ENCODE results near the gene NOC2L. TPM values are rescaled to one million over a fixed set of nuclear protein-coding genes. Genes with fewer than 3 reads are reported as not detected.

The NOC2L gene
- total RNA-seq, 6 donors from 2014 or later, result 28.7 to 66.0 (median 51.0) TPM

- 43 to 82% methylated on average over 2 to 19 of the region's 23 CpGs for WGBS, 2 donors
- ATAC-seq (ENCODE audit: low FRiP score in 2 of 2), result no peak
- Histone ChIP-seq H3K27ac (no peak overlapping the region), H3K4me3 (peak overlapping the region in 2 of 4 donors; percentile 72 to 73), H3K27me3 (peaks cover 0 to 25% (median 11%) of the 10 kb centered on the region in 4 donors), H3K9me3 (no peaks in the 10 kb centered on the region), H3K36me3 (peaks cover 0 to 8% (median 5%) of the 10 kb centered on the region in 4 donors), H3K4me1 (peaks cover 12 to 18% (median 16%) of the 10 kb centered on the region in 4 donors)
- peak in 1 of 2 donors; percentile 53 for DNase-seq
- TF ChIP-seq EP300 (IDR thresholded peaks at IDR 0.05), result no peak
- TF ChIP-seq CTCF (IDR thresholded peaks at IDR 0.05), result no peak
- no peak for TF ChIP-seq POLR2A (IDR thresholded peaks at IDR 0.05)
- no peak for TF ChIP-seq POLR2AphosphoS5 (IDR thresholded peaks at IDR 0.05)
Observed at GRCh38 chr1:967466-968343, 8.6 kb upstream of the NOC2L start.

- Histone ChIP-seq H3K36me3 (peaks cover 0 to 14% (median 7%) of the 10 kb centered on the region in 4 donors), H3K4me3 (peak overlapping the region; percentile 50 to 80 (median 72)), H3K9me3 (no peaks in the 10 kb centered on the region), H3K4me1 (peaks cover 12 to 20% (median 16%) of the 10 kb centered on the region in 4 donors), H3K27me3 (peaks cover 0 to 19% (median 9%) of the 10 kb centered on the region in 4 donors), H3K27ac (peak overlapping the region; percentile 73 to 89 (median 81))
- TF ChIP-seq POLR2AphosphoS5 (IDR thresholded peaks at IDR 0.05) (peak; percentile 45 to 52), EP300 (IDR thresholded peaks at IDR 0.05) (no peak), POLR2A (IDR thresholded peaks at IDR 0.05) (peak in 1 of 4 donors; percentile 63)
- ATAC-seq (ENCODE audit: low FRiP score in 2 of 2) (peak; percentile 61 to 86), DNase-seq (peak; percentile 83 to 95)
- 1% methylated on average over 38 of the region's 60 CpGs; no CpG with 5 or more reads in 1 of the 2 donors for whole genome bisulfite sequencing, 2 donors
Observed at GRCh38 chr1:966704-967300, 7.7 kb upstream of the NOC2L start.

- ATAC-seq (ENCODE audit: low FRiP score in 2 of 2) (peak; percentile 46 to 67), DNase-seq (peak; percentile 62 to 89)
- Histone ChIP-seq H3K9me3 (no peaks in the 10 kb centered on the region), H3K27me3 (peaks cover 0 to 13% (median 6%) of the 10 kb centered on the region in 4 donors), H3K27ac (peak within 1 kb of the TSS; percentile 73 to 89 (median 81)), H3K36me3 (peaks cover 0 to 14% (median 7%) of the 10 kb centered on the region in 4 donors), H3K4me1 (peaks cover 15 to 26% (median 22%) of the 10 kb centered on the region in 4 donors), H3K4me3 (peak within 1 kb of the TSS; percentile 50 to 80 (median 72))
- 1% methylated on average over 16 of the region's 31 CpGs; no CpG with 5 or more reads in 1 of the 2 donors for WGBS, 2 donors
- TF ChIP-seq CTCF (IDR thresholded peaks at IDR 0.05), result no peak
- TF ChIP-seq POLR2AphosphoS5 (IDR thresholded peaks at IDR 0.05), result no peak
- TF ChIP-seq POLR2A (IDR thresholded peaks at IDR 0.05), result no peak
- TF ChIP-seq EP300 (IDR thresholded peaks at IDR 0.05), result no peak
Observed at GRCh38 chr1:966135-966703, 7.2 kb upstream of the NOC2L start, which contains the start of gene PLEKHN1. Gene PLEKHN1, plus strand, starts transcription at chr1:966482. Its CDS starts 50 bp downstream, at chr1:966532.

- peaks cover 19 to 30% (median 23%) of the 10 kb centered on the region in 4 donors for H3K4me1 ChIP-seq
- peak in 1 of 2 donors; percentile 67 for DNase-seq
- TF ChIP-seq POLR2AphosphoS5 (IDR thresholded peaks at IDR 0.05), result no peak
- no peak for TF ChIP-seq EP300 (IDR thresholded peaks at IDR 0.05)
- no peak for TF ChIP-seq POLR2A (IDR thresholded peaks at IDR 0.05)
- no peak for TF ChIP-seq CTCF (IDR thresholded peaks at IDR 0.05)
- peaks cover 0 to 7% (median 3%) of the 10 kb centered on the region in 4 donors for H3K27me3 ChIP-seq
- 83 to 84% methylated on average over 2 to 19 of the region's 26 CpGs for WGBS, 2 donors
- no peak for ATAC-seq (ENCODE audit: low FRiP score in 2 of 2)
- H3K9me3 ChIP-seq, result no peaks in the 10 kb centered on the region
- H3K4me3 ChIP-seq, result peak overlapping the region in 3 of 4 donors; percentile 50 to 73 (median 72)
- H3K36me3 ChIP-seq, result peaks cover 0 to 14% (median 7%) of the 10 kb centered on the region in 4 donors
- H3K27ac ChIP-seq, result peak overlapping the region in 2 of 4 donors; percentile 80 to 89
Observed at GRCh38 chr1:965526-966134, 6.6 kb upstream of the NOC2L start.
